BJ (cell line): ENCODE results near the gene ESYT1. TPM values are rescaled to one million over a fixed set of nuclear protein-coding genes. Genes with fewer than 3 reads are reported as not detected.

ENCODE experiments used
- CTCF ChIA-PET: fragments of 350-600 bp; formaldehyde crosslinking; extraction: SDS; loops from one replicate; lab custom pipeline; 2021; ENCODE audit warnings: antibody characterized with exemption, inconsistent platforms; lab: Yijun Ruan, JAX
- POLR2A ChIA-PET: fragments of 300-600 bp; sonication (Branson Sonifier 250); formaldehyde crosslinking; extraction: SDS; loops from one replicate; lab custom pipeline; 2021; ENCODE audit warnings: antibody characterized with exemption; lab: Charles Lee
- DNase-seq: peaks from one replicate; pipeline ENCODE4 v3.0.0-alpha.2; 2011; ENCODE audit warnings: low read depth
- H3K27me3 ChIP-seq: 2 replicates; pipeline ENCODE4 v1.6.0; 2011; ENCODE audit warnings: low read length; ENCODE audit not compliant: control insufficient read depth, insufficient read depth
- H3K36me3 ChIP-seq: 2 replicates; pipeline ENCODE4 v1.5.1; 2011; ENCODE audit warnings: low read length; ENCODE audit not compliant: control insufficient read depth, insufficient read depth
- H3K4me3 ChIP-seq: 2 replicates; pipeline ENCODE4 v1.5.1; 2011; ENCODE audit warnings: low read depth, mild to moderate bottlenecking, control low read depth, low read length
- polyA plus RNA-seq: library from polyadenylated mRNA; depleted of rRNA; stranded (reverse); fragments of >200 nt; gene quantifications from 2 replicates; pipeline ENCODE4 v1.2.3, GENCODE V29; 2011
- TF ChIP-seq, protein P1 (sequence below): IDR thresholded peaks from 2 replicates; pipeline ENCODE4 v1.5.1; 2011; ENCODE audit warnings: low read depth, mild to moderate bottlenecking, control low read depth, inconsistent platforms, low read length, moderate library complexity; ENCODE audit not compliant: insufficient read depth

Gene ESYT1
- polyA plus RNA-seq, 1 experiment: 264 TPM

DNA sequence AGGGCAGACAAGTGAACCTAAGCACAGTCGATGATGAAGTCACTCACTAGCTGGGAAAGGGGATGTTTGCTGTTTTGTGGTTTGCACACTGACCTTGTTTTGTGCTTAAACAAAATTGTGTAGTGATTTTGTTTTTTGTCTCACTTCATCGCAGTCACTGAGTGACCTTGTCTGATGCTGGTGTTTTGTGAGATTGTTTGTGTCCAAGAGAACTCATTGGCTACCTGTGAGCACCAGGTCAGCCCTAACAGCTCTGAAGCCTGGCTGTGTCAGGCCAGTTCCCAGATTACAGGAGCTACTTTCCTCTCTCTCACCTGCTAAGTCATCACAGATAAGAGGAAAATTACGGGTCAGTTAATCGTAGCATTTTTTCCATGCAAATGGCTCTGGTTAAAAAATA lies 3.9 kb upstream of the ESYT1 start:
- no peak for DNase-seq
- Histone ChIP-seq H3K27me3 (no peaks in the 10 kb centered on the region), H3K36me3 (peaks cover 8% of the 10 kb centered on the region), H3K4me3 (no peak overlapping the region)
- ChIA-PET POLR2A (interaction anchor here (0.5 kb wide), 1 partner anchor 39 kb away, joined by 4 read pairs; no protein-coding TSS in a partner anchor), CTCF (interaction anchor here (0.9 to 2.0 kb wide), 8 partner anchors 28 to 132 kb away, joined by 3 to 24 read pairs (median 4); partner anchors contain the start of genes MYL6B, RNF41 and SMARCC2)
- TF ChIP-seq, protein P1, sequence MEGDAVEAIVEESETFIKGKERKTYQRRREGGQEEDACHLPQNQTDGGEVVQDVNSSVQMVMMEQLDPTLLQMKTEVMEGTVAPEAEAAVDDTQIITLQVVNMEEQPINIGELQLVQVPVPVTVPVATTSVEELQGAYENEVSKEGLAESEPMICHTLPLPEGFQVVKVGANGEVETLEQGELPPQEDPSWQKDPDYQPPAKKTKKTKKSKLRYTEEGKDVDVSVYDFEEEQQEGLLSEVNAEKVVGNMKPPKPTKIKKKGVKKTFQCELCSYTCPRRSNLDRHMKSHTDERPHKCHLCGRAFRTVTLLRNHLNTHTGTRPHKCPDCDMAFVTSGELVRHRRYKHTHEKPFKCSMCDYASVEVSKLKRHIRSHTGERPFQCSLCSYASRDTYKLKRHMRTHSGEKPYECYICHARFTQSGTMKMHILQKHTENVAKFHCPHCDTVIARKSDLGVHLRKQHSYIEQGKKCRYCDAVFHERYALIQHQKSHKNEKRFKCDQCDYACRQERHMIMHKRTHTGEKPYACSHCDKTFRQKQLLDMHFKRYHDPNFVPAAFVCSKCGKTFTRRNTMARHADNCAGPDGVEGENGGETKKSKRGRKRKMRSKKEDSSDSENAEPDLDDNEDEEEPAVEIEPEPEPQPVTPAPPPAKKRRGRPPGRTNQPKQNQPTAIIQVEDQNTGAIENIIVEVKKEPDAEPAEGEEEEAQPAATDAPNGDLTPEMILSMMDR: no peak

- ChIA-PET CTCF (interaction anchor here (0.7 to 5.4 kb wide), 19 partner anchors 9 to 388 kb away, joined by 3 to 70 read pairs (median 4); partner anchors contain the start of genes ANKRD52, MYL6, RNF41 and RPL41), POLR2A (no interaction called here)
- DNase-seq: no peak
- Histone ChIP-seq H3K4me3 (no peak overlapping the region), H3K27me3 (no peaks in the 10 kb centered on the region), H3K36me3 (peaks cover 11% of the 10 kb centered on the region)
- TF ChIP-seq, protein P1: no peak
Observed at GRCh38 chr12:56126732-56127239, 1.3 kb upstream of the ESYT1 start.

DNA sequence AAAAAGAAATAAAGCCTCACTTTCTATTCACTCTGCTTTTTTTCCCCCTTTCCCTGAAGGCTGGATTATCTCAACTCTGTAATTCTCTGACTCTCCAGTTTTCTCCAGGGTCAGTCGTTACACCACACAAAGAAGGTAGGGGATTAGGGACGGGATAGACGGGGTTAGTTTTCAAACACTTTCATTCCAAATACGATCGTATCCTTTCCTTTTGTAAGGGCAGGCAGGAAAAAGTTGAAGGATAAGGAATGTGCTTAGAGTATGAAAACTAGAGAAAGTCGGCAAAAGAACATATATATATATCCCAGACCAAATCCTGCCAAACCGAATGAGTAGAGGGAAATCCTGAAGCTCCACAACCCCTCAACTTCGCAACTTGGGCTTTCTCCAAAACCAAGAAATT lies 581 bp upstream of the ESYT1 start:
- TF ChIP-seq, protein P1: no peak
- Histone ChIP-seq H3K27me3 (no peaks in the 10 kb centered on the region), H3K4me3 (peak overlapping the region; percentile 31), H3K36me3 (peaks cover 17% of the 10 kb centered on the region)
- no peak for DNase-seq
- CTCF ChIA-PET: interaction anchor here (0.6 to 5.4 kb wide), 12 partner anchors 9 to 98 kb away, joined by 3 to 70 read pairs (median 4); partner anchors contain the start of genes MYL6, SMARCC2 and ZC3H10
- POLR2A ChIA-PET: interaction anchor here (0.5 to 1.0 kb wide), 5 partner anchors 9 to 220 kb away, joined by 3 to 11 read pairs (median 4); partner anchors contain the start of genes MYL6 and ZC3H10

DNA sequence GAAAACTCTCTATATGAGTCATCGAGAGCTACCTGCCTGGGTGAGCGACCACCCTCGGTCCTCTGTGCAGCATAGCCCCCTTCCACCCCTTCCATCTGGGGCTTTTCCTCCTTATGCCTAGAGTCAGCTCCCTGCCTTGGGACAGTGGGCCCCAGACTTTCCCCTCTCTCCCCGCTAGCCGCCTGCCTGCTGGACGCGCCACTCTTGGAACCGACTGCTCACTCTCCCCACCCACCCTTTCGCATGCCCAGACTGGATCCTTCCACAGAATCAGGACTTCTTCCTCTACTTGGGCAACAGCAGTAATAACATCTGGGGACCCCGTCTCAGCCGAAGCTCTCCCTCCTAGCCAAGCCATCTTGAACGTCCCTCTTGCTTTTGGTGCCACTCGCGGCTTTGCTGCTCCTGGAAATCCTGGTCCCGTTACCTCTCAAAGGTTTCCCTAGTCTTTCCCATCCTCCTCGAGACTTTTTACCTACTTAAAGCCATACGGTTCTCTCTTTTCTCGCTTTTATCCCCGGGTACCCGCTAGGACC lies 671 bp downstream of the ESYT1 start:
- TF ChIP-seq, protein P1: no peak
- Histone ChIP-seq H3K4me3 (peak overlapping the region; percentile 90), H3K27me3 (no peaks in the 10 kb centered on the region), H3K36me3 (peaks cover 23% of the 10 kb centered on the region)
- DNase-seq: no peak
- POLR2A ChIA-PET: interaction anchor here (0.6 to 0.8 kb wide), 2 partner anchors 25 to 160 kb away, joined by 3 to 4 read pairs; partner anchors contain the start of gene PA2G4
- CTCF ChIA-PET: interaction anchor here (0.6 to 5.4 kb wide), 6 partner anchors 11 to 129 kb away, joined by 3 to 70 read pairs (median 6); partner anchors contain the start of genes ANKRD52, MYL6, SMARCC2 and ZC3H10
